Erythroblast (primary cell): ENCODE data around the gene PIAS1.

ENCODE experiments used
- DNase-seq, 2 experiments: peaks; one replicate each; lab custom pipeline; 2025; lab: John Stamatoyannopoulos, UW
- GATA1 ChIP-seq: IDR thresholded peaks from 2 replicates; pipeline ENCODE4 v1.6.1; 2011; ENCODE audit warnings: low read depth, mild to moderate bottlenecking, control low read depth, low read length, moderate library complexity
- POLR2A ChIP-seq: IDR thresholded peaks from 2 replicates; pipeline ENCODE4 v1.6.1; 2011; ENCODE audit warnings: mild to moderate bottlenecking, low read length

Gene PIAS1

DNA sequence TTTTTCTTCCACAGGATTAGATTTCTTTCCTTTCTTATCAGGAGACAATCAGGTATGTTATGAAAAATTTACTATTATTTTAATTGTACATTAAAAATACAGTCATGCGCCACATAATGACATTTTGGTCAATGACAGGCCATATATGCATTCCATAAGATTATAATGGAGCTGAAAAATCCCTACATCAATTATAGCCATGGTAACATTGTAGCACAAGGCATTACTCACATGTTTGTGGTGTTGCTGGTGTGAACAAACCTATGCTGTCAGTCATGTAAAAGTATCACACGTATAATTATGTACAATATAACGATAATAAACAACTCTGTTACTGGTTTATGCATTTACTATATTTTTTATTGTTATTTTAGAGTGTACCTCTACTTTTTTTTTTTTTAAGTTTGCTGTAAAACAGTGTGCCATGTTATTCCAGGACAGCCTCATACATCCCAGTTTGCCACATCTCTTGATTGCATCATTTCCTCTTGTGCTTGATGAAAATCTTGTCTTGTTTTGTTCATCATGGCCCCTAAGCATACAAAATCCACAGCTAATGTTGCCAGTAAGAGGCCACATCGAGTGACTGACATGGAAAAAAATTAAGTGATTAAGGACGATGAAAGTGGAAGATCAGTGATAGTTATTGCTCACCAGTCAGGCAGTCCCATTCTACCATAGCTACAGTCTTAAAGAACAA lies 129.7 kb downstream of the PIAS1 start:
- DNase-seq = no peak
- no peak for TF ChIP-seq GATA1
- no peak for TF ChIP-seq POLR2A

DNA sequence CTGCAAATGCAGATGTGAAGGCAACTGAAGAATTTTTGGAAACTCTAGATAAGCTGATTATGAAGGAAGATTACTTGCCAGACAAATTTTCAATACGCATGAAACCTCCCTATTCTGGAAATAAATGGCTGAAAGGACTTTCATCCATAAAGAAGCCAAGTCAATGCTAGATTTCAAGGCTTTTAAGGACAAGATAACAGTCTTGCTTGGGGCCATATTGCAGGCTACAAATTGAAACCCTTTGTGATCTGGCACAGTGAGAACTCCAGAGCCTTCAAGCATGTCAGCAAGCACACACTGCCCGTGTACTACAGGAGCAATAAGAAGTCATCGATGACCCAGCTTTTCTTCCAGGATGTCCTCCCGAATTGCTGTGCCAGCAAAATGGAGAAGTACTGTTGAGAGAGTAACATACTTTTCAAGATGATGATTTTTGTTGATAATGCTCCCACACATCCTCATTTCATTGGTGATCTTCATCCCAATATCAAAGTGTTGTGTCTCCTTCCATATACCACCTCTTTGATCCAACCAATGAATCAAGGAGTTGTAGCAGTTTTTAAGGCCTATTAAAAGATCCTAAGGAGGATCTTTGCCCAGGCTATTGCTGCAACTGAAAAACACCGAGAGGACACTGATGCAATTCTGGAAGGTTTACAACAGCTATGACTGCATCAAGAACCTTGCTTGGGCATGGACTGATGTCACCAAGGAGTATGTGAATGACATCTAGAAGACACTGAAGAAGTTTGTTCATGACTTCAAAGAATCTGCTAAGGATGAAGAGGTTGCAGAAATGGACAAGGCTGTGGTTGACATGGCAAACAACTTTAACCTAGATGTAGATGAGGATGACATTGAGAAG lies 130.7 kb downstream of the PIAS1 start:
- TF ChIP-seq GATA1 (no peak), POLR2A (no peak)
- no peak for DNase-seq

DNA sequence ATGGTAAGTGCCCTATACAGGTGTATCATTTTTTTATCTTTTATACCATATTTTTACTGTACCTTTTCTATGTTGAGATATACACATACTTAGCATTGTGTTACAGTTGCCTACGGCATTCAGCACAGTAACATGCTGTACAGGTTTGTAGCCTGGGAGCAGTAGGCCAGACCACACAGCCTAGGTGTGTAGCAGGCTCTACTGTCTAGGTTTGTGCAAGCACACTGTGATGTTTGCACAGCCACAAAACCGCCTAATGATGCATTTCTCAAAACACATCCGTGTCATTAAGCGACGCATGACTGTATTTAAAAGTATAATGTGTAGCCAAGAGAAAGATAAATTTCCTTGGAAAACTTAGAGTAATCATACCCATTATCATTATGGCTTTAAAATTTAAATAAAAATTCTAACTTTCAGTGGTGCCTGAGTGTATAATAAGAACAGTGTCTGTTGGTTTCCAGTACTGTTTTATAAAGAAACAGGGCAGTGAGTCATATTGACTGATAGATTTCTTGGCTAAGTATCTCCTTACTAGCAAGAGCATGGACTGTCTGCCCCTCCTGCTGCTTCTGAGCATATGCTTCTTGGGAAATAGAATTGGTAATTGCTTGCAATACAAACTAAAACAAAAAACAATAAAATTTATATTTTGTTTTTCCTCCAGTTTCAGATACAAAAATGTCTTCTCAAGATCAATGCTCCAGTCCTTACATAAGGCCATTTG lies 132.7 kb downstream of the PIAS1 start:
- TF ChIP-seq POLR2A = no peak
- no peak for TF ChIP-seq GATA1
- no peak for DNase-seq

DNA sequence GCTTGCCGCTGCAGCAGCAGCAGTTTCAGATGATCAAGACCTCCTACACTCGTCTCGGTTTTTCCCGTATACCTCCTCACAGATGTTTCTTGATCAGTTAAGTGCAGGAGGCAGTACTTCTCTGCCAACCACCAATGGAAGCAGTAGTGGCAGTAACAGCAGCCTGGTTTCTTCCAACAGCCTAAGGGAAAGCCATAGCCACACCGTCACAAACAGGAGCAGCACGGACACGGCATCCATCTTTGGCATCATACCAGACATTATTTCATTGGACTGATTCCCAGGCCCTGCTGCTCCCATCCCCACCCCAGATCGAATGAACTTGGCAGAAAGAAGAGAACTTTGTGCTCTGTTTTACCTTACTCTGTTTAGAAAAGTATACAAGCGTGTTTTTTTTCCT lies 133.4 kb downstream of the PIAS1 start:
- no peak for DNase-seq
- TF ChIP-seq GATA1 (no peak), POLR2A (no peak)

DNA sequence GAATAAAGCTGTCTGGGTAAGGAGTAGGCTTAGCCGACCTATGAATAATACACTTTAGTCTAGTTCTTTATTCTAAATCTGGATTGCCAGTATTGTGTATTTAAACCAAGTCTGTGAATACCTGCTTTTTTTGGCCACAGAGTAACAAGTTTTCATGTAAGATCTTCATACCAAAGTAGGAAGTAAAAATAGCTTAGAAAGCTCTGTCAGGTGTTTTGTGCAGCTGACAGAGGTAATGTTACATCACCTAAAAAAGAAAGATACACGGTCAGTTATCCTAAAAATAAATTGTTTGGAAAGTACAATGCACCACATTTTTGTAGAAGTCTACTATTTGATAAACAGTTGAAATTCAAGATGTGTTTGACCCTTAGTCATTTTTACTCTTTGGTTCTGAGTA lies 134.5 kb downstream of the PIAS1 start:
- TF ChIP-seq GATA1 = no peak
- TF ChIP-seq POLR2A = no peak
- DNase-seq = no peak

DNA sequence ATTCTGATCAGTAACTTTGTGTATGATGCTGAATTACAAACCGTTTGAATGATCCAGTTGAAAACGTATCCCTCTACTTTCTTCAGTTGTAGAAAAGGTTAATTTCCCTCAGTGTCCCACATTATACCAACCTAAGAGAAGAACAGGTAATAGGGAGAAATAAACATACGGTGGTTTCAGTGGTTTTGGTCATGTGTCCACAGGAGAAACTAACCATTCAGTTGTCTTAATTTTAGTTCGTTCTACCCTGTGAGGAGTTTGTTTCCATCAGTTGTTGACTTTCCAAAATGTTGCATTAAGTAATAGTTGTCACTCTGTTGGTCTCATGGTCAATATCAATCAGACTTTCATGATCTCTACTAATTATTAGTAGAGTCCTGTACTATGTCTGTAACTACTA lies 135.9 kb downstream of the PIAS1 start:
- DNase-seq = no peak
- TF ChIP-seq GATA1 = no peak
- no peak for TF ChIP-seq POLR2A

DNA sequence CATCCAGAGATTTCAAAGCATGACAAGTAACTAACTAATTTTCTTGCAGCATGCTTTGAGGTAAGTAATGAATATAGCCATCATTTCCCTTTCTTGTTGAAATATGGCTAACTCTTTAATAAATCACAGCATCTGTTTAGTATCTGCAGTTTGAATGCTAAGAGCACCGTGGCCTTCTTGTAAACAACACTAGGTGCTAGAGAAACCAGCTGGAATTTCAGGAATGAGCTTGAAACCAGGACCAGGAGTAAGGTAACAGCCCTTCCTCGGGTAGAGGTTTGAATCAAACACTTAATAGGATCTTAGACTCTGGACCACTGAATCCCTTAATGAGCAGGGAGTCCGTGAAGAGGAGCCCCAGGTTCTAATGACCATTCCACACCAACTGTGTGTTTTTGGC lies 137.4 kb downstream of the PIAS1 start:
- no peak for DNase-seq
- TF ChIP-seq GATA1 (no peak), POLR2A (no peak)

DNA sequence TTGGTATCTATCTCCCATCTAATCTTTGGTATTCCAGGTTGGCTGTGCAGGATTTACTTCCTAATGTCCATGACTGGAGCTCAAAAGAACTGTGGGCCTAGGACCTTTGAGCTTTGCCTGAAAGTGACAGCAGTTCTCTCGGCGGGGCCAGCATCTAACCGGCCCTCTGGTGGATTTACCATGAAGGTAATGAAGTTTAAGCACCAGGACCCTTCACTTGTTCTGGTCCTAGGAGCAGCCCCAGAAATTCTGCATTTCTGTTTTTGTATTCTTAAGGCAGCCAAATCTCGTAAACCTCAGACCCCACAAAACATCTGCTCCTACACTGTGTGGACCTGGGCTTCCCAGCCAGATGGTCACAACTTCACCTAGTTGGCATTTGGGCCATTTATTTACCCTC lies 138.0 kb downstream of the PIAS1 start:
- DNase-seq = no peak
- no peak for TF ChIP-seq POLR2A
- TF ChIP-seq GATA1 = no peak

DNA sequence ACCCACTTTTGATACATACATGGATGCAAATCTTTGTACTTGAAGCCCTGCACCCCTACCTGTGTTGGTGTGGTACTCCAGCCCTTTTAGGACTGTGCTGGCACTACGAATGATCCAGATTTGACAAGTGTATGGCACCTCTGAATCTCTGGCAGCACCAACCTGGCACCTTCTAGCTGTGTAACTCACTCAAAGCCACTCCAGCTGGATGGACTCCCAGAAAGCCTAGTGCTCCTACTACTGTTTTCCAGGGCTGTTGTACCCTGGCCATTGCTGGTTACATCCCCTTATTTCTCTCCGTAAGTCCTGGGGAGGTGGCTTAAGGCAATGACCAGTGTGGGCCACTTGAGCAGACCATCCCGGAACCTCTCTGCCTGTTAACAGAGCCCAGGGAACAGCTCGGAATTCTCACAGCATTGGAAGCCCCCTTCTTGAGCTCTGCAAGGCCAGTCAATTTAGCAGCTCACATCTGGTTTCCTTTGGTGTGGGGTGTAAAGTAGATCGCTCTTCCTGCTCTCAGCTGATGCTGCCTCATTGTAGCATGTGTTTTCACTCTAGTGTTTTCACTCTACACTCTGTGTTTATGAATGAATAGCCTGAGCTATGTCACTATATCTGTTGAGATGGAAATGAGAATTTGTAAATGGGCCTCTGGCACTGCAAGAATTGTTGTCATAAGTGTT lies 138.8 kb downstream of the PIAS1 start:
- DNase-seq = no peak
- TF ChIP-seq POLR2A (no peak), GATA1 (no peak)

DNA sequence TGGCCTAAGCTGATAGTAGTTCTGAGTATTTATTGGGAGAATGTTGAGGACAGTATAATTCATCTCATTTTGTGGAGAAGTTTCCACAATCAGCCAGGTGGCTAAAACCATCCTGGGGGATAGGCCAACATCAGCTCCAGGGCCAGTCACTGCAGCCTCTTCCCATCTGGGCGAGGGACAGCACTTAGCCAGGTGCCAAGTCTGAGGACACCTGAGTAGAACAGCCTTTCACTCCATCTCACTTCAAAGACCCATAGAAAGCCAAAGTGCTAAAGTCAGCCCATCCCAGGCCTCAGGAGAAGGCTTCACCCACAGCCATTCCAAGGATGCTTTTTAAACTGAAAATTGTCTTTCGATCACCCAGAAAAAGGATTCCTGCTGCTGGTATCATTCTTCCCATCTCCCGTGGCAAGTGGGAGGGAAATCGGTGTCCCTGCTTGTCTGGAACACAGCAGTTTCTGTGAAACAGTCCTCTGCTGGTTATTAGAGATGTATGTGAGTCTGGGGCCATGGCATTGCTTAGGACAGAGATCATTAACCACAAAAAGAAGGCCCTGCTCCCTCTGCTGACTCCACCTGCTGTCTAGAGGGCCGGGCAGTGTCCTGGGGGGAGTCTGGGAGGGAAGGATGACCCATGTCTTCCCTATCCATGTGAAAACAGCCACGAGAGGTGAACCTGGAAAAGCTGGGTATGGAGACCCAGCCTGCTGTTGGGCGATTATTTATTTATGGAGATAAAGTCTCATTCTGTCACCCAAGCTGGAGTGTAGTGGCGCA lies 141.4 kb downstream of the PIAS1 start:
- no peak for DNase-seq
- TF ChIP-seq POLR2A (no peak), GATA1 (no peak)

DNA sequence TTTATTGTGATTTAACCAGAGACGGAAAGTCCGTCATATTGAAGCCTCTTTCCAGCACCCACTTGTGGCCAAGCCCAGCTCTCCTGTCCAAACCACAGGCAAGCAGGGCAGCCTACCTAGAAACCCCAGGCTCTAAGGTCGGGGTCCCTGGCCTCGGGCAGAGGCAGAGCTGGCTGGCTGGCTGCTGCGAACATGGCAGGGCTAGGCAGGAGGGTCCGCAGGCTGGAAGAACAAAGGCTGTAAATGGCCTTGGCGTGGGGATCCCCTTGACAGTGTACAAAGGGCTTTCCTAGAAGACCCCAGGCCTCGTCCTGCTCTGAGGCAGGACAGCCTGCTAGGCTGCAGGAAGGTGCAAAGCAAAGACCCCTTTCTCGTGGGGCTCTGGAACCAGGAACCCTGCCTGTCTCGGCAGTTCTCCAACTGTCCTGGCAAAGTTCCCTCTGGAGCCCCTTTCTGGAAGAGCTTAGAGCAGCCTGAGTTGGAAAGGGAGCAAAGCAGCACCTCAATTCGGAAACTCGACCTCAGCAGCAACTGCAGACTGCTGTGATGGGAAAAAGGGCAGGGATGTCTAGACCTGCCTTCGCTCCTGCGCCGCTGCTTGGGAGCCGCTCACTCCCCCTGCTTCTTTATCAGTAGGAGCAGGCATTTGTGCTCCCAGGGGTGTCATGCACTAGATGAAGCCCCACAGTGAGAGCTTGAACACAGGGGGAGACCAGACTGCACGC lies 142.5 kb downstream of the PIAS1 start:
- TF ChIP-seq POLR2A = no peak
- no peak for TF ChIP-seq GATA1
- DNase-seq = no peak

DNA sequence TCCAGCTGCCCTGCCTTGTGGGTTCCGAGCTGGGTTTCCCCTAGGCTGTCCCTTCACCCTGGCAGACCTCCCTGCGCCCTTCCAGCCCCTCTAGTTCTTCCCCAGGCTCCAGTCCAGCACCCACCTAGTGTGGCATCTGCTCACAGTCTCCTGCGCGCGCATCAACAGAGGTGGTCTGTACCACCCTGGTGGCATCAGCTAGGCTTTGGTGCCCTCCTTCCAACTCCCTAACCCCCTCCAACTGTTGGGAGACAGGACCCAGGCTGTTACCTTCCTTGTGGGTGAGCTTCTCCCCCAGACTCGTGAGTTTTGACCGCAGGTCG lies 143.0 kb downstream of the PIAS1 start:
- TF ChIP-seq GATA1 (no peak), POLR2A (no peak)
- DNase-seq = no peak
